Choroid plexus epithelial cell (primary cell): ENCODE data around the gene RAI14.
"Not testable (repeated sequence)": the region's sequence is repeated elsewhere in the genome, so short reads cannot be mapped to it uniquely, and the experiment has no call there.

ENCODE experiments used
- DNase-seq: peaks from one replicate; pipeline ENCODE4 v3.0.0-alpha.2; 2010; ENCODE audit warnings: low read depth
- H3K4me3 ChIP-seq: 2 replicates; pipeline ENCODE4 v1.5.1; 2011; ENCODE audit warnings: low read depth, mild to moderate bottlenecking, control low read depth, low read length, moderate library complexity
- TF ChIP-seq, protein P1 (sequence below): conservative IDR thresholded peaks from 2 replicates; pipeline ENCODE4 v1.5.1; 2011; ENCODE audit warnings: low read depth, mild to moderate bottlenecking, control low read depth, inconsistent platforms, low read length, moderate library complexity

Gene RAI14

DNA sequence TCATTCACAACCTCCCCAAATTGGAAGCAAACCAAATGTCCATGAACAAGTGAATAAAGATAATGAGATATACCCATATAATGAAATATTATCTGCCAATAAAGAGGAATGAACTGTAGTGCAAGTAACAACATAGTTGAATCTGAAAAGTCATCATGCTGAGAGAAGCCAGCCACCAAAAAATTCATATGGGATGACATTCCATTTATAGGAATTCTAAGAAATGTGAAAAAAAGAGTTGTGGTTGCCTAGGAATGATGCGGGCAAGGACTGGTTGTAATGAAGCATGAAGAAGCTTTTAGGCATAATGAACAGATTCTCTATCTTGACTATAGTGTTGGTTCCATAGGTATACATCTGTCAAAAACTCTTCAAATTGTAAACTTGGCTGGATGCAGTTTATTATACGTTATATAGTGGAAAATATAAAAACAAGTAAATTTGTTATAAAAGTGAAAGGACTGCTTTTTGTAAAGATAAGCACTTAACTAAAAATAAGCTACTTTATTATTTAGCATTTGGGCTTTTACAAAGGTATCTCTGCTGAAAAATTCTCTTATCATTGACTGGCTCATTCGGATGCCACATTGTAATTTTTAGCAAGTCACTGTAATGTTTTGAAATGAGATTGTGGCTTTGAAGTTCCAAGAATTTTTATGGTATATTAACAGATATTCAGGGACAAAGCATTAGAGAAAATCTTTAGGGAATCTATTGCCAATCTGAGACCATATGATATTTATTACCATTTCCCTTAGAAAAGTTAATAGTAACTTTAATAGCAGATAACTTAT is 161.6 kb downstream of the RAI14 start:
- H3K4me3 ChIP-seq: no peak overlapping the region
- peak; percentile 27 for DNase-seq
- TF ChIP-seq, protein P1, sequence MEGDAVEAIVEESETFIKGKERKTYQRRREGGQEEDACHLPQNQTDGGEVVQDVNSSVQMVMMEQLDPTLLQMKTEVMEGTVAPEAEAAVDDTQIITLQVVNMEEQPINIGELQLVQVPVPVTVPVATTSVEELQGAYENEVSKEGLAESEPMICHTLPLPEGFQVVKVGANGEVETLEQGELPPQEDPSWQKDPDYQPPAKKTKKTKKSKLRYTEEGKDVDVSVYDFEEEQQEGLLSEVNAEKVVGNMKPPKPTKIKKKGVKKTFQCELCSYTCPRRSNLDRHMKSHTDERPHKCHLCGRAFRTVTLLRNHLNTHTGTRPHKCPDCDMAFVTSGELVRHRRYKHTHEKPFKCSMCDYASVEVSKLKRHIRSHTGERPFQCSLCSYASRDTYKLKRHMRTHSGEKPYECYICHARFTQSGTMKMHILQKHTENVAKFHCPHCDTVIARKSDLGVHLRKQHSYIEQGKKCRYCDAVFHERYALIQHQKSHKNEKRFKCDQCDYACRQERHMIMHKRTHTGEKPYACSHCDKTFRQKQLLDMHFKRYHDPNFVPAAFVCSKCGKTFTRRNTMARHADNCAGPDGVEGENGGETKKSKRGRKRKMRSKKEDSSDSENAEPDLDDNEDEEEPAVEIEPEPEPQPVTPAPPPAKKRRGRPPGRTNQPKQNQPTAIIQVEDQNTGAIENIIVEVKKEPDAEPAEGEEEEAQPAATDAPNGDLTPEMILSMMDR: no peak

DNA sequence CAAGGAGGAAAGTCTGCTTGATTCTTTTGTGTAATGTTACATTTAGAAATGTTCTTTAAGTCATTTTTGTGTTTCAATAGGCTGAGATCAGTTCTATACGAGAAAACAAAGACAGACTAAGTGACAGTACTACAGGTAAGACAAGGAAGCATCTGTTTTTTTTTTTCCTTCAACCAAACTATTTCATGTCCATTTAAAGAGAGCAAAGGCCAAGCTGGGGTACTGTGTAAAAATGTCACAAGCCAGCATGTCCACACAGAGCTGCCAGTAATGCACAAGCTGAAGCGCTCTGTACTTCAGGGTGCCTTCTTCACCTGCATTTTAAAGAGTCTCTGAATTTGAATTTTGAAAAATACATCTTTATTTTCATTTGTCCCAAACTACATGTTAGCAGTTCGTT is 162.6 kb downstream of the RAI14 start:
- TF ChIP-seq, protein P1: no peak
- no peak overlapping the region for H3K4me3 ChIP-seq
- DNase-seq: no peak

DNA sequence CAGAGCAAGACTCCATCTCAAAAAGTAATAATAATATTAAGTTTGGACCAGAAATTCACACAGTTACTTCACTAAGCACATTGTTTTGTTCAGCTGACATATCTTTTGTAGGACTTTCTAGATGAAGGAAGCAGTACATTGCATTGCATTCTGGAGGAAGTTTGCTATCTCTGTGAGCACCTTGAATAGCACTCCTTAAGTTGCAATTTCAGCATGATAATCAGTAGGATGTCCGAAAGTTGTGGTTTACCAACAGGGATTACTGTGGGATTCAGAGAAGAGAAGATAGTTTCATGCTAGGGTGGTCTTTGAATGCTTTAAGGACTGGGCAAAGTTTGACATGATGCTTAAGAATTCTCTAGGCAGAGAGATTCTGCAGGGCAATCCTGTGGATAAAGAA is 164.5 kb downstream of the RAI14 start:
- no peak overlapping the region for H3K4me3 ChIP-seq
- no peak for DNase-seq
- TF ChIP-seq, protein P1: no peak

DNA sequence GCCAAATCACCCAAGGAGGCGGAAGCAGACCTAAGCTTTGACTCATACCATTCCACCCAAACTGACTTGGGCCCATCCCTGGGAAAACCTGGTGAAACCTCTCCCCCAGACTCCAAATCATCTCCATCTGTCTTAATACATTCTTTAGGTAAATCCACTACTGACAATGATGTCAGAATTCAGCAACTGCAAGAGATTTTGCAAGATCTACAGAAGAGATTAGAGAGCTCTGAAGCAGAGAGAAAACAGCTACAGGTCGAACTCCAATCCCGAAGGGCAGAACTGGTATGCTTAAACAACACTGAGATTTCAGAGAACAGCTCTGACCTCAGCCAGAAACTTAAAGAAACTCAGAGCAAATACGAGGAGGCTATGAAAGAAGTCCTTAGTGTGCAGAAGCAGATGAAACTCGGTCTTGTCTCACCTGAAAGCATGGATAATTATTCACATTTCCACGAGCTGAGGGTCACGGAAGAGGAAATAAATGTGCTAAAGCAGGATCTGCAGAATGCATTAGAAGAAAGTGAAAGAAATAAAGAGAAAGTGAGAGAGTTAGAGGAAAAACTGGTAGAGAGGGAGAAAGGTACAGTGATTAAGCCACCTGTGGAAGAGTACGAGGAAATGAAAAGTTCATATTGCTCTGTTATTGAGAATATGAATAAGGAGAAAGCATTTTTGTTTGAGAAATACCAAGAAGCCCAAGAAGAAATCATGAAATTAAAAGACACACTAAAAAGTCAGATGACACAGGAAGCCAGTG is 167.0 kb downstream of the RAI14 start:
- H3K4me3 ChIP-seq: no peak overlapping the region
- TF ChIP-seq, protein P1: no peak
- peak; percentile 67 for DNase-seq

DNA sequence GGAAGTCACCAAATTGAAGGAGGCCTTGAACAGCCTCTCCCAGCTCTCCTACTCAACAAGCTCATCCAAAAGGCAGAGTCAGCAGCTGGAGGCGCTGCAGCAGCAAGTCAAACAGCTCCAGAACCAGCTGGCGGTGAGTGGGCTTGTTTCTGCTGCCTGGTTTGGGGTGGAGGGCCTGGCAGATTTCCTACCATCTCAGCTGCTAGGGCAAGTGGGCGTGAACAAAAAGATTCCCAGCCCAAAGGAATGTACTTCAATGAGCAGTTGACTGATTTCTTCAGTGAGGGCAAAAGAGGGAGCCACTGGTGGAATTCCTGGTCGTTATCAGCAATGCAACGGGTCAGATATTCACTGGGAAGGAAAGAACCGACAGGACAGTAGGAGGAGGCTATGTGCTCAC is 170.2 kb downstream of the RAI14 start:
- TF ChIP-seq, protein P1: no peak
- DNase-seq: peak; percentile 38
- no peak overlapping the region for H3K4me3 ChIP-seq

DNA sequence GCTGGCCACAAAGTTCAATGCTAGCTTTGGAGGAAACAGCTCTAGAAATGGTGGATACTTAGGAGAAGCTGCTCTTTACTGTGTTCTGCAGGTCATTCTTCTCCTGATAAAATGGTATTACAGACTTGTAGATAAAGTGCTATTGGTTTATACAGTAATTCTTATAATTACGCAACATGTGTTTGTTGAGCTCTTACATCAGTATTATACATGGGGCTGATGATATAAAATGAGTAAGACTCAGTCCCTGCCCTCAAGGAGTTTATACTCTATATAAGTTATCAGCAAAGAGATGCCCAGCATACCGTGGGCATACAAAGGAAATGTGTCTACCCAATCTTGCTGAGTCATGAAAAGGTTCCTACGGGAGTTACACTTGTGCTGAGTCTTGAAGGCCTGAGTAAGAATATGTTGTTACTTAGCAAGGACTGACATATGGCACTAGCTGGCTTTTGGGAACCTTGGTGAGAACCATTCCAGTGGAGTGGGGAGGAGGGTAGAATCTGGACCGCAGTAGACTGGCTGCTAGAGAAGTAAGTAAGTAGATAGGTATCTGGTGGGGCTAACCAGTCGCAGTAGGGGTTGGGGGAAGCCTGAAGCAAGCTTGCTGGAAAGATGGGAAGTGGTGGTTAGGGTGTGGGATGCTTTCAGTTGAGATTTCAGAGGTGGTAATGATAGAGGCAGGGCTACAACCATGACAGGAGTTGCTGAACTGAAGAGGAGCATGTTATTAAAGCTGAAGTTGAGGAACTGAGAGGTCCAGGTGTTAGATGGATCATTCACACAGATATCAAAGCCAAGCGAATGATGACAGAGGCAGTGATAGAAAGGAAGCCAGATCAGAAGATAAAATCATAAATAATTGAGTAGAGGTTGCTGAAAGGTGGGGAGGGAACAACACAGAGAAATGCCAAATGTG is 171.7 kb downstream of the RAI14 start:
- TF ChIP-seq, protein P1: no peak
- no peak overlapping the region for H3K4me3 ChIP-seq

DNA sequence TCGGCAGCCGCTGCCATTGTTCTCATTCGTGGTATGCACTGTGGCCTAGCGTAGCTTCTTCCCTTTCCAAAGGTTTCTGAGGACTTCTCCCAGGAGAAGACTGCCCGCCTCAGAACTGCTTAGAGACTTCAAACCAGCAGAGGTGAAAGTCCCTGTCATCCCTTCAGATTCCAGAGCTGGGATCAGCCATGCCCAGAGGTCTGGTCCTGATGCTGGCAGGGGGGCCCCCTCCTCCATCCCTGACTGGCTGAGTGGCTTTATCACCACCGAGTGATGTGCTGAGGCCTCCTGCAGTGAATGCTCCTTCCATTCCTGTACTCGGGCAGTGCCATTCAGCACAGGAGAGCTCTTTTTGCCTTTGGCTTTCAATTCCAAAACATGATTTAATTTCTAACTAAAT is 174.7 kb downstream of the RAI14 start:
- DNase-seq, H3K4me3 ChIP-seq: not testable (repeated sequence)

More for the DNA sequence above, 171.7 kb downstream of the RAI14 start:
- no peak for DNase-seq
